Naive B cell (primary cell): Measurements from ENCODE around the gene SLC44A4. TPM values are rescaled to one million over a fixed set of nuclear protein-coding genes. Genes with fewer than 3 reads are reported as not detected.
"Not testable (repeated sequence)": the region's sequence is repeated elsewhere in the genome, so short reads cannot be mapped to it uniquely, and the experiment has no call there.

Experiments
- ATAC-seq, 2 donors: fragments of 150-1000 bp; cut with Tn5 transposase; 2 replicates each; pipeline ENCODE4 v1.10.0; 2021; ENCODE audit warnings: low read depth in 2 of 2, mild to moderate bottlenecking in 2 of 2, moderate library complexity in 2 of 2
- DNase-seq: peaks from one replicate; pipeline ENCODE4 v3.0.0; 2022
- H3K27ac Mint-ChIP-seq, 6 donors: one replicate each; pipeline ENCODE4 v1.8.0; 2020 to 2022; ENCODE audit warnings: mild to moderate bottlenecking in 6 of 6, mixed read lengths in 6 of 6, moderate library complexity in 5 of 6, inconsistent platforms in 2 of 6
- H3K27me3 Mint-ChIP-seq, 3 donors: one replicate each; pipeline ENCODE4 v1.8.0; 2021 to 2022; ENCODE audit warnings: mixed read lengths in 3 of 3, mild to moderate bottlenecking in 1 of 3
- H3K36me3 Mint-ChIP-seq, 2 donors: one replicate each; pipeline ENCODE4 v1.8.0; 2020 to 2022; ENCODE audit warnings: mixed read lengths in 2 of 2, inconsistent platforms in 1 of 2, mild to moderate bottlenecking in 1 of 2
- H3K4me1 Mint-ChIP-seq, 3 donors: one replicate each; pipeline ENCODE4 v1.8.0; 2020 to 2022; ENCODE audit warnings: mixed read lengths in 3 of 3, inconsistent platforms in 1 of 3, mild to moderate bottlenecking in 1 of 3, moderate library complexity in 1 of 3
- H3K4me3 Mint-ChIP-seq, 8 donors: one replicate each; pipeline ENCODE4 v1.8.0; 2020 to 2022; ENCODE audit warnings: mild to moderate bottlenecking in 8 of 8, mixed read lengths in 8 of 8, moderate library complexity in 8 of 8, inconsistent platforms in 2 of 8
- H3K9me3 Mint-ChIP-seq, 7 donors: one replicate each; pipeline ENCODE4 v1.8.0; 2020 to 2022; ENCODE audit warnings: mixed read lengths in 7 of 7, mild to moderate bottlenecking in 5 of 7, inconsistent platforms in 2 of 7, moderate library complexity in 1 of 7
- polyA plus RNA-seq, 6 donors: library from polyadenylated mRNA; unstranded; fragments of 300-500 nt; fragmentation: Illumina TruSeq; gene quantifications; one replicate each; pipeline ENCODE4 v1.2.3, GENCODE V29; 2021; ENCODE audit warnings: low read depth in 6 of 6

Gene SLC44A4
- polyA plus RNA-seq, 6 donors from 2014 or later: not detected

DNA sequence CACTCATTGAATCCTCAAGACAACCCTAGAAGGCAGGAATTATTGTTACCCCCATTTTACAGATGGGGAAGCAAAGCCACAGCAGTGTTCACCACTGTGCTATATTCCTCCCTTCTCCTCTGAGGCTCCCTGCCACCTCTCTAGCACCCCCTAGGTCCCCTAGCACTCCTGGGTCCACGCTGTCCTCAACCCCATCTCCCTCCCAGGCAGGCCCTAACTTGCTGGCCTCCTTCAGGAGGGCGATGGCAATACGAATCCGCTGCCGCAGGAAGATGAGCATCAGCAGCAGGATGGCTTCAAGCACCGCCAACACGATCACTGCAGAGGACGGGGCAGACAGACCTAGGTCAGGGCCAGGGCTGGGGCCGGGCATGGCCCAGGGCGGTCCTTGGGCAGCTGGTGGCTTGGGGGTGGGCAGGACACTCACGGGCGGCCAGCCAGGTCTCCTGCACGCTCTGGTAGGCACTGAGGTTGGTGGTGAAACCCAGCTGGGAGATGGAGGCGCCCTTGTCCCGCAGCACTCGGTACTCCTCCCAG is 8.3 kb downstream of the SLC44A4 start:
- Mint-ChIP-seq H3K36me3 (no peaks in the 10 kb centered on the region), H3K4me3 (no peak overlapping the region), H3K27ac (no peak overlapping the region), H3K27me3 (peaks cover 0 to 7% (median 0%) of the 10 kb centered on the region in 3 donors), H3K4me1 (no peaks in the 10 kb centered on the region), H3K9me3 (no peaks in the 10 kb centered on the region)
- no peak for ATAC-seq
- no peak for DNase-seq

DNA sequence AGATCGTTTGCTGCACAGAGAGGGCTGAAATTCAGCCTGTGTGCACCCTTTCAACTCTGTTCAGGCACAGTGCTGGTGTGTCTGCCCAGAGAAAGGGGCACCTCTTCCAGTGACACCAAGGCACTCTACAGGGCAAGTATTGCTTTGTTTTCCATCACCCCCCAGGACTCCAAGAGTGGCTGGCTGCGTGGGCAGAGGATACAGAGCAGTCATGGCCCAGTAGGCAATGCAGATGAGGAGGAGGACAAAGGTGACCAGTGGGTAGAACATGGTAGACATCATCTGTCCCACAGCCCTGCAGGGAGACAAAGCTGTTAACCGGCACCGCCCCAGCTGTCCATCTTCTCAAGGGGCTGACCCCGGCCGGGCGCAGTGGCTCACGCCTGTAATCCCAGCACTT is 9.5 kb downstream of the SLC44A4 start:
- H3K36me3 Mint-ChIP-seq: no peaks in the 10 kb centered on the region
- peaks cover 0 to 7% (median 0%) of the 10 kb centered on the region in 3 donors for H3K27me3 Mint-ChIP-seq
- no peak for ATAC-seq
- no peak for DNase-seq
- peaks cover 0 to 4% (median 0%) of the 10 kb centered on the region in 3 donors for H3K4me1 Mint-ChIP-seq
- no peaks in the 10 kb centered on the region for H3K9me3 Mint-ChIP-seq
- peak overlapping the region in 1 of 6 donors; percentile 16 for H3K27ac Mint-ChIP-seq
- no peak overlapping the region for H3K4me3 Mint-ChIP-seq

DNA sequence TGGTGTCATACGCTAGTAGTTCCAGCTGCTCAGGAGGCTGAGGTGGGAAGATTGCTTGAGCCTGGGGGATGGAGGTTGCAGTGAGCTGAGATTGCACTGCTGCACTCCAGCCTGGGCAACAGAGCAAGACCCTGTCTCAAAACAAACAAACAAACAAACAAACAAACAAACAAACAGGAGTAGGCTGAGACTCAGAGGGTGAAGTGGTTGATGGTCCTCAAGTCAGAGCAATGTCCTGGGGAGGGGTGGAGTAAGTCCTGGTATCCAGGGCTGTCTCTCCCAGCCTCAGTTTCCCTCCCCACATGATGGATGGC is 10.2 kb downstream of the SLC44A4 start:
- H3K9me3 Mint-ChIP-seq, ATAC-seq: not testable (repeated sequence)

DNA sequence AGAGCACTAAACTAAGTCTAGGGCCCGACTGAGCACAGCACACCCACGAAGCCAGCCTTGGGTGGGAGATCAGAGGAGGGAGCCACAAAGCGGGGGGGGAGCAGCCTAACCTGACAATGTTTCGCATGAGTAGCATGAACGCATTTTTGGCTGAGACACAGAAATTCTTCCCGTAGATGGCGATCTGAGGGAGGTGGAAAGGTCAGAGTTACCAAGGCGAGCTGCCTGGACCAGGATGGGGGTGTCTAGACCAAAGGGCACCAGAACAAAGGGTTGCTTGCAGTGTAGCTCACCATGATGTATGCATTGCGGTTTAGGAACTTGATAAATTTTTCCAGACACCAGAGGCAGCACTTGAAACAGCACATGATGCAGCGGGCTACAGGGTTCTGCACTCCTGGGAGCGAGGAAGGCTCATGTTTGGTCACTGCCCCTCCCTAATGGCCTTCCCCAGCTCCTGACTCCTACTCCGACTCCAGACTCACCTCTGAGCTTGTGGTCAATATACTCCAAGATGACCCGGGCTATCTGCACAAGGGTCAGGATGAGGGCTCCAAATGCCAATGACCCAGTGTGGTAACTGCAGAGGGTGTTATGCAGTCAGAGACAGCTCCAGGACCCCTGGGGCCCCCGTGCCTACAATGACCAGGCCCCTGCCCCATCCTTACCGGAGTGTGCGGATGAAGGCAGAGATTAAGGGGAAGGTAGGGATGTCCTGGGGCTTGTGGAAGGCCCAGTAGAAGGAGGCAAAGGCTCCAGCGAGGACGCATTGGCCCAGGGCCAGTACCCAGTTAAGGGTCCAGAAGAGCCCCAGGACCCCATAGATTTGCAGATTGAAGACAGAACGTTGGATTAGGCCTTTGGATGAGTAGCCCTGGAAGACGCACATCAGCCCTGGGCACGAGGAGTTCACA is 13.3 kb downstream of the SLC44A4 start:
- Mint-ChIP-seq H3K27ac (no peak overlapping the region), H3K36me3 (no peaks in the 10 kb centered on the region), H3K4me3 (peak overlapping the region in 1 of 8 donors; percentile 30), H3K9me3 (no peaks in the 10 kb centered on the region), H3K27me3 (no peaks in the 10 kb centered on the region), H3K4me1 (peaks cover 17 to 36% (median 18%) of the 10 kb centered on the region in 3 donors)
- DNase-seq (no peak), ATAC-seq (no peak)

More for the DNA sequence above, 10.2 kb downstream of the SLC44A4 start:
- not testable (repeated sequence) for H3K27ac Mint-ChIP-seq, DNase-seq, H3K4me3 Mint-ChIP-seq, H3K27me3 Mint-ChIP-seq, H3K36me3 Mint-ChIP-seq
- peaks cover 0 to 11% (median 0%) of the 10 kb centered on the region in 3 donors for H3K4me1 Mint-ChIP-seq

DNA sequence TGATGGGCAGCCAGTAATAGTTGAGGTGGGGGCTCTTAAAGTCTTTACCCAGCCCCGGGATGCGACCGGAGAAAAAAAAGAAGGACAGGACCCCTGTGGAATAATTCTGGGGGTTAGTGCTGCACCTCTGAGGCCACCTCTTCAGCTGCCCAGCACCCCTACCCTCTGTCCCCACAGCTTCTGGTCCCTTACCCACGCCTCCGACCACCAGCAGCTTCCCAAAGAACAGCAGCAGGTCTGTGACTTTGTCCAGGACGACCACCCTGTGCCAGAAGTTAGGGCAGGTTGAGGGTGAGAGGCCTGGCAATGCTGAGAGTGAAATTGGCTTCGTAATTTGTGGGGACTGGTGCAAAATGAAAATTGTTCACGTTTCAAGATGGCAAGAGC is 14.0 kb downstream of the SLC44A4 start:
- no peaks in the 10 kb centered on the region for H3K36me3 Mint-ChIP-seq
- no peaks in the 10 kb centered on the region for H3K9me3 Mint-ChIP-seq
- peak overlapping the region in 2 of 8 donors; percentile 86 to 97 for H3K4me3 Mint-ChIP-seq
- no peak for ATAC-seq
- H3K27ac Mint-ChIP-seq: peak overlapping the region in 2 of 6 donors; percentile 98
- no peaks in the 10 kb centered on the region for H3K27me3 Mint-ChIP-seq
- H3K4me1 Mint-ChIP-seq: peaks cover 17 to 40% (median 18%) of the 10 kb centered on the region in 3 donors
- DNase-seq: no peak

DNA sequence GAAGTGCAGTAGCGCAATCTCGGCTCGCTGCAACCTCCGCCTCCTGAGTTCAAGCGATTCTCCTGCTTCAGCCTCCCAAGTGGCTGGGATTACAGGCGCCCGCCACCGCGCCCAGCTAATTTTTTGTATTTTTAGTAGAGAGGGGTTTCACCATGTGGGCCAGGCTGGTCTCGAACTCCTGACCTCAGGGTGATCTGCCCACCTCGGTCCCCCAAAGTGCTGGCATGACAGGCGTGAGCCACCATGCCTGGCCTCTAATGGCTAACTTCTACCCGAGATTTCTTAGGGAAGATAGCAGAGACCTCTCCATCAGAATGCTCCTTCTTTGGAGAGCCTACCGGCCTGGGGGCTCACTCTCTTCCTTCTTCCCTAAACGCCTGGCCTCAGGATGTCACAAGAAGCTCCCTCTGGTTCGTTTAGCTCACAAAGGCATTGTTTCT is 14.7 kb downstream of the SLC44A4 start:
- Mint-ChIP-seq H3K4me3 (peak overlapping the region; percentile 86 to 97 (median 96)), H3K4me1 (peaks cover 17 to 40% (median 18%) of the 10 kb centered on the region in 3 donors), H3K27ac (peak overlapping the region; percentile 96 to 98 (median 98))
- not testable (repeated sequence) for H3K27me3 Mint-ChIP-seq, DNase-seq, H3K9me3 Mint-ChIP-seq, ATAC-seq, H3K36me3 Mint-ChIP-seq

DNA sequence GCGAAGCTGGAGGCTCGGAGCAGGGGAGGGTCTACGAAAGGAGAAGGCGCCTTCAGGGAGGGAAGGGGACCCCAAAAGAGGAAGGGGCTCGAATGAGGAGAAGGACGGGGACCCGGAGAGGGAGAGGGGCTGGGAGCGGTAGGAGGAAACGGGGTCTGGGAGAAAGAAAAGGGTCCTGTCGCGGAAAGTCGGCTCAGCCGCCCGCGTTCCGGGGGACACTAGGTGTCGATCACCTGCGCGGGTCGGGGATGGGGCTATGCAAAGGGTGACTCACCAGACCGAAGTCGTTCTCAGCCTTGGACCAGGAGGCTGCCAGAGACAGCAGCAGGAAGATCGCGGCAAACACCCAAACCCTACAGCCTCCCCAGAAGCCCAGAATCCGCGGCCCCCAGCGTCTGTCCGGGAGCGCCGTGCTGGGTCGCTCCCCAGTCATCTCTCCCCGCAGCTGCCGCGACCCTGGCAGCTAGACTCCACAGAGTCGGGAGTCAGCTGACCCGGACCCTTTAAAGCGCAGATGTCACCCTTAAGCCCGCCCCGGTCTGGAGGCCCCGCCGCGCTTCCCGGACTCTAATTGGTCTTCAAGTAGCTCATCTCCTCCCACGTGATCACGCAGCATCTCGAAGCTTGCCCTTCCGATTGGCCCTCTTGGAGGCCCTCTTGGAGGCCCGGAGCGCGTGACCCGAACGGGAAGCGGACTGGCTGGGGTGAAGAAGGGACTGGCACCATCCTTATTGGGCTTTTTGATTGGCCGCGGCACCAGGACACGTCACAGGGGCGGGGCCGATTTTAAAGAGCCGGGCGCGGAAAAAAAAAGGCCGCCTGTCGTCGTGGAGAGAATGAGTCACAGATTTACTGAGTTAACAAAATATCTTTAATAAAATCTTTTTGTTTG is 16.2 kb downstream of the SLC44A4 start, which contains the start of gene NEU1:
NEU1 (minus strand) TSS at position 478 of the 892 bp plus-strand sequence; CDS start at position 433, 45 bp downstream.
- no peaks in the 10 kb centered on the region for H3K27me3 Mint-ChIP-seq
- H3K4me1 Mint-ChIP-seq: peaks cover 17 to 40% (median 18%) of the 10 kb centered on the region in 3 donors
- ATAC-seq (peak; percentile 93), DNase-seq (peak; percentile 98)
- H3K27ac Mint-ChIP-seq: peak within 1 kb of the TSS; percentile 96 to 98 (median 98)
- no peaks in the 10 kb centered on the region for H3K9me3 Mint-ChIP-seq
- peak within 1 kb of the TSS; percentile 86 to 97 (median 96) for H3K4me3 Mint-ChIP-seq
- no peaks in the 10 kb centered on the region for H3K36me3 Mint-ChIP-seq

DNA sequence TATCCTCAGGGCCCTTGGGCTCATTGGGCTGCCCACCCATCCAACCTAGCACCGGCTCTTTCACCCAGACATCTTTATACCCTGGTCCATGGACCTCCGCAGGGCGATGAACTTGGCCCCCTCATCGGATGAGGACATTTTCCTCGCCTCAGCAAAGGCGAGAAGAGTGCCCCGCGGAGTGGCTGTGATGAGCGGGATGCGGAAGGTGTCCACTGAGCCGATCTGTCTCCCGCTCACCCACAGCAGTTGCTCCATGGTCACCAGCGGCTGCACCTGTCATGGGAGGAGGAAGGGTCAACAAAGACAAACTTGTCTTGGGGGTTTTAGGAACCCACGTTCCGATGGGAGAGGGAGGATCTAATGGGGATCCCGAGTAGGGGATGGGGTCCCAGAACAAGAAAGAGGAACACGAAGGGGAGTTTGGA is 16.9 kb downstream of the SLC44A4 start:
- H3K36me3 Mint-ChIP-seq: no peaks in the 10 kb centered on the region
- no peak for DNase-seq
- ATAC-seq: no peak
- H3K27ac Mint-ChIP-seq: peak overlapping the region; percentile 80 to 98 (median 97)
- peak overlapping the region; percentile 86 to 97 (median 96) for H3K4me3 Mint-ChIP-seq
- peaks cover 17 to 40% (median 18%) of the 10 kb centered on the region in 3 donors for H3K4me1 Mint-ChIP-seq
- H3K9me3 Mint-ChIP-seq: no peaks in the 10 kb centered on the region
- no peaks in the 10 kb centered on the region for H3K27me3 Mint-ChIP-seq

DNA sequence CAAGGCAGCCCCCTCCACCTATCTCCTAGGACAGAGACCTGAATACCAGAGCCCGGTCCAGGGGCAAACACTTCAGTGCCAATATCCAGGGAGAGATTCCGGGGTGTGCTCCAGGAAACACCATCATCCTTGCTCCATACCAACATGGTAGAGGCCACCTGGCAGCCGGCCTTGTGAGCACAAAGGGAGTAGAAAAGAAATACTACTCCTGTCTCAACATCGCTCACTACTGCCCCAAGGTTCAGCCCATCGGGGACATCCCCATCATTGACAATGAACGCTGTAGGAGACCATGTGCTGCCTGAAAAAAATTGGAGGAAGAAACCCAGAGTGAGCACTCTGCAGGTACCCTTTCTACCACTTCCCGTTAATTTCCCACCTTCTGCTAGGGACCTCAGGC is 17.6 kb downstream of the SLC44A4 start:
- ATAC-seq (no peak), DNase-seq (no peak)
- Mint-ChIP-seq H3K27ac (peak overlapping the region in 2 of 6 donors; percentile 84 to 97), H3K9me3 (no peaks in the 10 kb centered on the region), H3K27me3 (no peaks in the 10 kb centered on the region), H3K4me1 (peaks cover 17 to 40% (median 18%) of the 10 kb centered on the region in 3 donors), H3K4me3 (peak overlapping the region in 6 of 8 donors; percentile 47 to 97 (median 88)), H3K36me3 (no peaks in the 10 kb centered on the region)

DNA sequence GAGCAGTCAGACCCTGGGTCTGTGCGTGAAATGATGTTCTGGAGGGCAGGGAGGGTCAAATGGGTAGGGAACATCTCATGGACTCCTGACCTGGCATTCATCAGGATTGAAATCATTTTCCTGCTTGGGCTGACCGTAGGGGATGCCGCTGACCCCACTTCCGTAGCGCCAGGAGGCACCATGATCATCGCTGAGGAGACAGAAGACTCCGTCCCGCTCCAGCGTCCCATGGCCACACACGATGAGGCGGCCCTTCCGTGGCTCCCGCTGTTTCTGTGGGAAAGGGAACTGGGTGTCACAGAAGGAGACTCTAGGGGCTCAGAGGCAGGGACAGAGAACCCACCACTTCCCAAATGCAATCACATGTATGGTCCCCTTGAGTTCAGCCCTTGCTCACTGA is 18.4 kb downstream of the SLC44A4 start:
- no peak overlapping the region for H3K27ac Mint-ChIP-seq
- peak overlapping the region in 2 of 8 donors; percentile 71 to 76 for H3K4me3 Mint-ChIP-seq
- no peaks in the 10 kb centered on the region for H3K27me3 Mint-ChIP-seq
- DNase-seq: no peak
- ATAC-seq: no peak
- no peaks in the 10 kb centered on the region for H3K9me3 Mint-ChIP-seq
- peaks cover 17 to 40% (median 18%) of the 10 kb centered on the region in 3 donors for H3K4me1 Mint-ChIP-seq
- H3K36me3 Mint-ChIP-seq: no peaks in the 10 kb centered on the region

DNA sequence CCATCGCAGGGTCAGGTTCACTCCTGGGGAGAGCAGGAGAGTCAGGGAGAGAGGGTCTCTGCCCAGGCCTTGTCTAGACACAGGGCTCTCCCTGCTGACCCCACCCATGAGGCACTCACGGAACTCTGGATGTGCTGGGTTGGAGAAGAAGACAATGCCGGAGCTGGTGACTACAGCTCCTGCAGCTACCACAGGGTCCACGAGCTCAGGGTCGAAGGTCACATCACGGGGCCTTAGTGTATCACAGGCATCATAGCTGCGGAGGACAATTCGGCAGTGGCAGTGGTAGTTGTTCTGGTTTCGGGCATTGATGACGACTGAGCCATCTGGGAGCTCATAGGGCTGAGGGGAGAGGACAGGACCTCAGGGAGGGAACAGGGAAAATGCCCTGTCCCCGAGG is 18.9 kb downstream of the SLC44A4 start:
- Mint-ChIP-seq H3K4me3 (peak overlapping the region in 3 of 8 donors; percentile 61 to 76 (median 71)), H3K27ac (no peak overlapping the region), H3K9me3 (no peaks in the 10 kb centered on the region), H3K4me1 (peaks cover 17 to 40% (median 18%) of the 10 kb centered on the region in 3 donors), H3K27me3 (no peaks in the 10 kb centered on the region), H3K36me3 (no peaks in the 10 kb centered on the region)
- ATAC-seq (no peak), DNase-seq (no peak)

DNA sequence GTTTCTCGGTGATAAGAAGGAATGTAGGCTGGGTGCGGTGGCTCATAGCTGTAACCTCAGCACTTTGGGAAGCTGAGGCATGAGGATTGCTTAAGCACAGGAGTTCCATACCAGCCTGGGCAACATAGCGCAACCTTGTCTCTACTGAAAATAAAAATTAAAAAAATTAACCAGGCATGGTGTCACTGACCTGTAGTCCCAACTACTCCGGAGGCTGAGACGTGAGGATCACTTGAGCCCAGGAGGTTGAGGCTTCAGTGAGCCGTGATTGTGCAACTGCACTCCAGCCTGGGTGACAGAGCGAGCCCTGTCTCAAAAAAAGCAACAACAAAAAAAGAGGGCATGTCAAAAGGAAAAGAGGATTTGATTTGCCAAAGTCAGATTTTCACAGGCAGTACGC is 20.1 kb downstream of the SLC44A4 start:
- Mint-ChIP-seq H3K27ac (no peak overlapping the region), H3K4me3 (peak overlapping the region in 1 of 8 donors; percentile 33), H3K9me3 (no peaks in the 10 kb centered on the region), H3K27me3 (no peaks in the 10 kb centered on the region), H3K36me3 (no peaks in the 10 kb centered on the region), H3K4me1 (peaks cover 17 to 30% (median 18%) of the 10 kb centered on the region in 3 donors)
- ATAC-seq (no peak), DNase-seq (no peak)

DNA sequence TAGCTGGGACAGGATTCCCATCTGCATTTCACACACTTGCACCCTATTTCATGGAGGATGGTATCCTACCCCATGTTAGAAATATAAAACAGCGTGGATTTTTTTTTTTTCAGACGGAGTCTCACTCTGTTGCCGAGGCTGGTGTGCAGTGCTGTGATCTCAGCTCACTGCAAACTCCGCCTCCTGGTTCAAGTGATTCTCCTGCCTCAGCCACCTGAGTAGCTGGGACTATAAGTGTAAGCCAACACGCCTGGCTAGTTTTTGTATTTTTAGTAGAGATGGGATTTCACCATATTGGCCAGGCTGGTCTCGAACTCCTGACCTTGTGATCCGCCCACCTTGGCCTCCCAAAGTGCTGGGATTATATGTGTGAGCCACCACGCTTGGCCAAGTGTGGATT is 21.0 kb downstream of the SLC44A4 start:
- not testable (repeated sequence) for H3K27ac Mint-ChIP-seq, DNase-seq, H3K4me3 Mint-ChIP-seq, ATAC-seq, H3K27me3 Mint-ChIP-seq, H3K9me3 Mint-ChIP-seq, H3K36me3 Mint-ChIP-seq
- H3K4me1 Mint-ChIP-seq: peaks cover 14 to 21% (median 15%) of the 10 kb centered on the region in 3 donors
